ENCODE measurements around the gene FLYWCH1.

FLYWCH1 gene

DNA sequence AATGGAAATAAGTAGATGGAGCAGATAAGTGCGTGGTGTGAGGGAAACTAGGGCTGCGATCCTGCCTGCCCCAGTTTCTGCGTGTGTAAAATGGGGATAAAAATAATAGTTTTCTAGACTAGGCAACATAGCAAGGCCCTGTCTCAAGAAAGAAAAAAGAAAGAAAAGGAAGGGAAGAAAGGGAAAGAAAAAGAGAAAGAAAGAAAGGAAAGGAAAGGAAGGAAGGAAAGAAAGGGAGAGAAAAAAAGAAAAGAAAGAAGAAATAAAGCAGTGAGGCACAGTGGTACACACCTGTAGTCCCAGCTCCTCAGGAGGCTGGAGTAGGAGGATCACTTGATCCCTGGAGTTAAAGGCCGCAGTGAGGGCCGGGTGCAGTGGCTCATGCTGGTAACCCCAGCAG, 70.7 kb downstream of the FLYWCH1 start:
- no peak for FAIRE-seq
- DNase-seq (ENCODE audit: low spot score): no peak

DNA sequence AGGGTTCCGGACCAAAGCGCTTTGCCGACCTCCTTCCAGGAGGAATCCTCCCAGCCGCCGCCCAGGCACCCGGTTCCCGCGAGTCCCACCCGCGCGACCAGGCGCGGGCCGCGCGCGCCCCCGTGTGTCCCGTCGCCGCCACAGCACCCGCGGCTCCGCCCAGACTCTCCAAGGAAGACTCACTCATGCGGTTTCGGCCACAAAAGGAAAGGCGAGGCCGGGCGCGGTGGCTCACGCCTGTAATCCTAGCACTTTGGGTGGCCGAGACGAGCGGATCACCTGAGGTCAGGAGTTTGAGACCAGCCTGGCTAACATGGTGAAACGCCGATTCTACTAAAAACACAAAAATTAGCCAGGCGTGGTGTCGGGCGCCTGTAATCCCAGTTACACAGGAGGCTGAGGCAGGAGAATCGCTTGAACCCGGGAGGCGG, 72.0 kb downstream of the FLYWCH1 start:
- DNase-seq (ENCODE audit: low spot score): peak; percentile 78
- no peak for FAIRE-seq

DNA sequence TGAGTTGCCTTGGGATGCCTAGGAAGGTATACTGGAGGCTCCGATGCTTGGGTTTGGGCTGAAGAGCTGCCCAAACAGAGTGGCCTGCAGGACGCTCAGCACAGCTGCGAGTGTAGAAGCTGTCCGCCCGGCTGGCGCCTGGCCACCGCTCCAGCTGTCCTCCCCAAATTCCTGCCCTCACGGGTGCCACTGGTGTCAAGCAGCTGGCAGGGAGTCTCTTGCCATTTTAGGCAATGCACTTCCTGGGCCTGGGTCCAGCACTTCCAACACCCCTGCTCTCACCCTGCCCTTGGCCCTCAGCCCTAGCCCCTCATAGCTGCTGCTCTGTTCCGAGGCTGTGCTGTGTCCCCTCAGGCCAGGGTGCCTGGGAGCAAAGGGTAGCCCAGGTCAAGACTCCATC, 73.7 kb downstream of the FLYWCH1 start:
- no peak for FAIRE-seq
- DNase-seq (ENCODE audit: low spot score): no peak

DNA sequence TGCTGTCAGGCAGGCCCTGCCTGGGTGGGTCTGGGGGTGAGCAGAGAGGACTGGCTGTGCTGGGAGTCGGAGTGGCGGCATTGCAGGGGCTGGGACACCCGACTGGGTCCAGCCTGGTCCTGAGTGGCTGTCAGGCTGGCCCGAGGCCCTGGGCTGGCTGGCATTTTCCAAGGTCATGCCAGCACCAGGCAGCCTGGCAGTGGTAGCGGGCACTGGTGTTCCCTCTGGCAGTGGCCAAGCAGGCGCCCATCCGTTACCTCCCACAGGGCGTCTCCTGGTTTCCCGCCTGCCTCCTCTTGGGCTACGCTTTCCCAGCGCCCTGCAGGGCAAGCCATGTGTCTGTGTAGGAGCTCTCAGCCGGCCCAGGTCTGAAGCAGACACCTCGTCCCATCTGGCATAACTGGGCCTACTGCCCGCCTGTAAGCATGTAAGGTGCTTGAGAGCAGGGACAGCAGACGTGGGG, 74.2 kb downstream of the FLYWCH1 start:
- FAIRE-seq (no peak), DNase-seq (ENCODE audit: low spot score) (no peak)

- DNase-seq (ENCODE audit: low spot score) (no peak), FAIRE-seq (no peak)
These were observed 75.0 kb downstream of the FLYWCH1 start for GRCh38 chr16:2986623-2987188.

DNA sequence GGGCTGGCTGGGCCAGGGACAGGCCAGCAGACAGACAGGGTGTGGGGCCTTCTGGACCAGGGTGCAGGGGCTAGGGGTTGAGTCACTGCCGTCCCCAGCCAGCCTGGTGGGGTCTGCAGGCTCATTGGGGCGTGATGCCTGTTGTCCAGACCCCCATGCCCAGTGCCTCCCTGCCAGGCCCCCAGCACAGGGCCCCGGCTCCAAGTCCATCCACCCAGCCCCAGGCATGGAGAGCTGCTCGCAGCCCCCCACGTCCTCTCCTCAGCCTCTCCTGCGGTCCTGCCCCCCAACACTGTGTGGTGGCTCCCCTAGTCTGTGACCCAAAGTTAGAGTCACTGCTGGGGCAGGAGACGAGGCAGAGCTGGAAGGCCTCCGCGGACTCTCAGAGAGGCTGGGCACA, 75.6 kb downstream of the FLYWCH1 start:
- no peak for FAIRE-seq
- no peak for DNase-seq (ENCODE audit: low spot score)

DNA sequence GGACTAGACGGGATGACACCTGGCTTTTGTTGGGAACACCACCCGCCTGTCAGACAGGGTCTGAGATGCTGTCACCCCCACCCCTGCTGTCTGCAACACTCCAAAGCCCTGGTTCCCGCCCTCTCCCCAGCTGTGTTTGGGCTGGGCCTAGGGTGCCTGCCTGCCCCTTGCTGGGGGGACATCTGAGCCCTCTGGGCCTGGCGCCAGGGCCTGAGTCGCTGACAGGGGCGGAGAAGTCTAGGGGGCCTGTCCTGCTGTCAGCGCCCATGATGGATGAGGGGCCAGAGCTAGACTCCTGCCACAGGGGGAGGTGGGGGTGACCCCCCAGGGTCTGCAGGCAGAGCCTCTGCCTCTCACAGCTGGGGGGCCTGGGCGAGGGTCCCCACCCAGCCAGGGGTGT, 76.1 kb downstream of the FLYWCH1 start:
- FAIRE-seq (no peak), DNase-seq (ENCODE audit: low spot score) (no peak)

- FAIRE-seq: no peak
- no peak for DNase-seq (ENCODE audit: low spot score)
These were observed 76.9 kb downstream of the FLYWCH1 start for GRCh38 chr16:2988590-2989099.

- FAIRE-seq: no peak
- no peak for DNase-seq (ENCODE audit: low spot score)
These were observed 79.2 kb downstream of the FLYWCH1 start for GRCh38 chr16:2990891-2991290.

GRCh38 chr16:2991566-2992261, 80.0 kb downstream of the FLYWCH1 start:
- FAIRE-seq (no peak), DNase-seq (ENCODE audit: low spot score) (no peak)

GRCh38 chr16:2992383-2993081, 80.8 kb downstream of the FLYWCH1 start:
- FAIRE-seq (no peak), DNase-seq (ENCODE audit: low spot score) (no peak)

GRCh38 chr16:2996298-2996697, 84.6 kb downstream of the FLYWCH1 start:
- DNase-seq (ENCODE audit: low spot score) (no peak), FAIRE-seq (no peak)

- no peak for FAIRE-seq
These were observed 88.2 kb downstream of the FLYWCH1 start for GRCh38 chr16:2999929-3000328.

GRCh38 chr16:3000540-3000939, 88.8 kb downstream of the FLYWCH1 start:
- no peak for FAIRE-seq
- no peak for DNase-seq (ENCODE audit: low spot score)

More at GRCh38 chr16:2999929-3000328, 88.2 kb downstream of the FLYWCH1 start:
- DNase-seq (ENCODE audit: low spot score): no peak

Measured in RCC 7860 (cell line).